ENCODE data around the gene MAN1A1. TPM values are rescaled to one million over a fixed set of nuclear protein-coding genes. Genes with fewer than 3 reads are reported as not detected.

Gene MAN1A1
- total RNA-seq, 1 donor from 2014 or later = 52.2 TPM

DNA sequence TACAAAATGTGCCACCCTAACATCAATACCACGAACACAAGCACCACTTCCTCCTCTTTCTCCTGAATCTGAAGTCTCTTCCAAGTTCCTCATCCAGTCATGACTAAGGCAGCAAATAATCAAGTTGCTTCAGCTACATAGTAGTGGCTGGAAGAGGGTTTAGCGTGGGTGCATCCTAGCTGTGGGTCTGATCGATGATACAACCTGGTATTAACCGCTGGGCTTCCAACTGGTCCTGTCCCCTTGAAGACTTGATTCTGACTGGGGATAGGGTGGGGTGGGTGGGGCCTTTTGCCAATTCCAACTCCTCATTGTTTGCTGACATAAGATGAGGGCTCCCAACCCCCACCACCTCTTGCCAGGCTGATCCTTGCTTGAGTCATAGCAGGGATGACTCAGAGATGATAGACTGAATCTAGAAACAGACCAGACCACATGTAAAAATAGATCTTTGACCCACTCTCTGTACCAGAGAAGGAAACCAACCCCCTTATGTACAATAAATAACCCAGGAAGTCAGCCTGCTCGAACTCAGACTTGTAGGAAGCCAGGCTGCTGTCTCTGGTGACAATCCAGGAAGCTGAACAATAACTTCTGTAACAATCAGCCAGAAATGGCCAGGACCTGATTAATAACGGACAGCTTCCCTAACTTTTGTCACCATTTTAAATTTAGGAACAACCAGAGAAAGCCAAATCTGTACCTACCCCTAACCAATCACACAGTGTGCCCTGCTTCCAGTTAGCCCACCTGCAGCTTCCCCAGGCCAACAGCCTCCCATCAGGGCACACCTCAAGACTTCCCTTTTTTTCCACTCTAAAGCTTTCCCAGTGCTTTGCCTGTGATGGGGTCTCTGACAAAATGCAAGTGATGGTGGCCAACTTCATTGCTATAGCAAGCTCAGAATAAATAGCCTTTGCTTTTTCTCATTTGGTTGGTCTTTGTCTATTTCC is 202.2 kb downstream of the MAN1A1 start:
- no peak overlapping the region for H3K4me3 Mint-ChIP-seq
- no peaks in the 10 kb centered on the region for H3K36me3 Mint-ChIP-seq
- DNase-seq (ENCODE audit: extremely low spot score, unreplicated experiment) = no peak
- H3K27me3 Mint-ChIP-seq = peaks cover 3% of the 10 kb centered on the region
- H3K9me3 Mint-ChIP-seq = no peaks in the 10 kb centered on the region
- TF ChIP-seq, protein P1, sequence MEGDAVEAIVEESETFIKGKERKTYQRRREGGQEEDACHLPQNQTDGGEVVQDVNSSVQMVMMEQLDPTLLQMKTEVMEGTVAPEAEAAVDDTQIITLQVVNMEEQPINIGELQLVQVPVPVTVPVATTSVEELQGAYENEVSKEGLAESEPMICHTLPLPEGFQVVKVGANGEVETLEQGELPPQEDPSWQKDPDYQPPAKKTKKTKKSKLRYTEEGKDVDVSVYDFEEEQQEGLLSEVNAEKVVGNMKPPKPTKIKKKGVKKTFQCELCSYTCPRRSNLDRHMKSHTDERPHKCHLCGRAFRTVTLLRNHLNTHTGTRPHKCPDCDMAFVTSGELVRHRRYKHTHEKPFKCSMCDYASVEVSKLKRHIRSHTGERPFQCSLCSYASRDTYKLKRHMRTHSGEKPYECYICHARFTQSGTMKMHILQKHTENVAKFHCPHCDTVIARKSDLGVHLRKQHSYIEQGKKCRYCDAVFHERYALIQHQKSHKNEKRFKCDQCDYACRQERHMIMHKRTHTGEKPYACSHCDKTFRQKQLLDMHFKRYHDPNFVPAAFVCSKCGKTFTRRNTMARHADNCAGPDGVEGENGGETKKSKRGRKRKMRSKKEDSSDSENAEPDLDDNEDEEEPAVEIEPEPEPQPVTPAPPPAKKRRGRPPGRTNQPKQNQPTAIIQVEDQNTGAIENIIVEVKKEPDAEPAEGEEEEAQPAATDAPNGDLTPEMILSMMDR (conservative IDR thresholded peaks at IDR 0.05) = no peak
- peaks cover 7% of the 10 kb centered on the region for H3K4me1 Mint-ChIP-seq (ENCODE audit: unreplicated experiment)
- no peak overlapping the region for H3K27ac Mint-ChIP-seq

DNA sequence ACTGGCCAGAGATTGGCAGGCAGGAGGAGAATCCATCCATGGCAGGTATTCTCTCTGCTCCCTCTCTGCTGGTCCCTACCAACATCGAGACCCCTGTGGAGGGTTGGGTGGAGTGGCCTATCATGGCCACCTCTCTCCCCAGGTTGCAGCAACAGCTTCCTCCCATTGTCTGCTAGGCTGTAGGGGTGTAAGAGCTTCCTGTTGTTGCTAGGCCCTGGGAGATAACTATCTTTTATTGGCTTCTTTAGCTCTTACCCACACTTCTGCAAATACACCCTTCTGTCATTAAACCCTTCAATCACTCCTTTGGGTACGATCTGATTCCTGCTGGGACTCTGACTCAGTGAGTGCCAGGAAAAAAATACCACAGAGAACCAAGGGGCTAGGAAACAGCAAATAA is 204.4 kb downstream of the MAN1A1 start:
- TF ChIP-seq, protein P1 (conservative IDR thresholded peaks at IDR 0.05) = no peak

DNA sequence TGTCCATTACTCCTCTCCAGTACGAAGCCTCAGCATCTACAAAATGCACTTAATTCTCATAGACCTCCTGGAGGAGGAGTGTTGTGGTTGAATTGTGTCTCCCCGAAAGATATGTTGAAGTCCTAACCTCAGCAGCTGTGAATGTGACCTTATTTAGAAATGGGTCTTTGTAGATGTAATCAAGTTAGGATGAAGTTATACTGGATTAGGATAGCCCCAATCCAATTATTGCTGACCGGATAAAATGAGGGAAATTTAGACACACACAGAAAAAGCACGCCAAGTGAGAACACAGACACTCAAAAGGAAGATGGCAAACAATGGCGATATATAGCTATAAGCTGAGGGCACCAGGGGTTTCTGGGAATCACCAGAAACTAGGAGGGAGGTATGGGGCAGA is 206.9 kb downstream of the MAN1A1 start:
- Mint-ChIP-seq H3K4me3 (no peak overlapping the region), H3K27me3 (no peaks in the 10 kb centered on the region), H3K4me1 (ENCODE audit: unreplicated experiment) (peaks cover 10% of the 10 kb centered on the region), H3K36me3 (no peaks in the 10 kb centered on the region), H3K27ac (no peak overlapping the region), H3K9me3 (no peaks in the 10 kb centered on the region)
- TF ChIP-seq, protein P1 (conservative IDR thresholded peaks at IDR 0.05) = no peak
- DNase-seq (ENCODE audit: extremely low spot score, unreplicated experiment) = no peak

More for the DNA sequence above, 204.4 kb downstream of the MAN1A1 start:
- H3K4me1 Mint-ChIP-seq (ENCODE audit: unreplicated experiment) = peaks cover 12% of the 10 kb centered on the region
- no peak for DNase-seq (ENCODE audit: extremely low spot score, unreplicated experiment)
- no peak overlapping the region for H3K27ac Mint-ChIP-seq
- H3K27me3 Mint-ChIP-seq = peaks cover 3% of the 10 kb centered on the region
- no peaks in the 10 kb centered on the region for H3K36me3 Mint-ChIP-seq
- H3K9me3 Mint-ChIP-seq = no peaks in the 10 kb centered on the region
- H3K4me3 Mint-ChIP-seq = no peak overlapping the region

DNA sequence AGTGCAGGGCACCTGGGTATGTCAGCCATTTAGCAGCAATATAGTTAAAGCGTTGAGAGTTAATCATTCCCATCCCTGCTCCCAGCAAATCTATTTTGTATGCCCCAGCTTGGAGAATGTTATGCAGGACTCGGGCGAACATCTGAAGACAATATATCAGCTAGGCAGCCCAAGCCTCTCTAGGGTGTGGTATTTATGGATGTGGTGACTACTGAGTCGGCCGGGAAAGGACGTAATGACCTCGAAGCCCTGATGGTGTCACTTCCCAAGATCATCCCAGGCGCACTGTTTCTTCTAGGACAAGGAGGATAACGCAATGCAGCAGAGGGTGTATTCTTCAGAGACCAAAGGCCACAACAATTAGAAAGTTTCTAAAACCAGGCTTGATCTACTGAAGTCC is 207.5 kb downstream of the MAN1A1 start:
- TF ChIP-seq, protein P1 (conservative IDR thresholded peaks at IDR 0.05) = no peak
- H3K27ac Mint-ChIP-seq = no peak overlapping the region
- no peaks in the 10 kb centered on the region for H3K27me3 Mint-ChIP-seq
- no peaks in the 10 kb centered on the region for H3K9me3 Mint-ChIP-seq
- DNase-seq (ENCODE audit: extremely low spot score, unreplicated experiment) = no peak
- no peak overlapping the region for H3K4me3 Mint-ChIP-seq
- H3K4me1 Mint-ChIP-seq (ENCODE audit: unreplicated experiment) = peaks cover 10% of the 10 kb centered on the region
- no peaks in the 10 kb centered on the region for H3K36me3 Mint-ChIP-seq

DNA sequence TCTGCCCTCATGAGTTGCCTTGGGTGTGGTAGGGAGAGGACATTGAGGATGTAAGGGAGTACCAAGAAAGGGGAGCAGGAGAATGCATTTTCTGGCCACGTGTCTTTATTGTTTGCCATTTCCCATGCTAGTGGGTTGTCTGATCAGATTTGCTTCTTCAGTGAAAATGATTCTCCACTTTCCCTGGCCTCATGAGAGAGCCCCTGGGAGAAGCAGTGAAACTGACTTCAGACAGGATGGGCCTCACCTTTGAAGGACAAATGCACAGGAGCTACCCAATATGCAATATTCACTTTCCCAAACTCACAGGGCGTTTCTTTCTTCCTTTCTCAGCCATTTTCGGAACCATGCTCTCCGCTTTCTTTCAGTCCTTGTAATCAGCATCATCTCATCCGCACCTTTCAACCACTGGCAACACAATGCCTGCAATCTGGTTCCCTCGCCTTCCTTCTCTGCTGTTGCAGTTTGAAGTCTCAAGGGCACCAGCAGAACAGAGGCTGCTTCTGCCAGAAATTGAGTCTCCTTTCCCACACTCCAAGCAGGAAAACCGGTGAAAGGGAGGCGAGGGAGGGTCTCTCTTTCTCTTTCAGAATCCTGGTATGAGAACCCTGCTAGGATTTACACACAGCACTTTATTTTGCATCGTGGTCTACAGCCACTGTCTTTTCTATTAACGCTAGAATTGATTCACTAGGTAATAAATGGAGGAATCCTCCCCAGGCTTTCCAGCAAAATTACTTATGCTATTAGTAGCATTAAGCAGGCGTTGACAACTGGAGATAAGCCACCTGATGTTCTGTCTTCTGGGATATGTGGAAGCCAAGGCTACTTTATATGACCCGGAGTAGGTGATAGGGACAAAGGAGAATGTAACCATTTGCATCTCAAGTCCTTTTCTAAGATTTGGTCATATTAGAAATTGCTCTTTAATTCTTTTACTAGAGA is 209.1 kb downstream of the MAN1A1 start:
- DNase-seq (ENCODE audit: extremely low spot score, unreplicated experiment) = no peak
- no peaks in the 10 kb centered on the region for H3K9me3 Mint-ChIP-seq
- H3K27ac Mint-ChIP-seq = no peak overlapping the region
- H3K36me3 Mint-ChIP-seq = no peaks in the 10 kb centered on the region
- no peaks in the 10 kb centered on the region for H3K27me3 Mint-ChIP-seq
- no peak overlapping the region for H3K4me3 Mint-ChIP-seq
- TF ChIP-seq, protein P1 (conservative IDR thresholded peaks at IDR 0.05) = no peak
- peaks cover 10% of the 10 kb centered on the region for H3K4me1 Mint-ChIP-seq (ENCODE audit: unreplicated experiment)

All from type B pancreatic cell (in vitro differentiated cells).